Fibroblast of skin of scalp (primary cell): ENCODE measurements around the gene ARHGAP40.
"Not testable (repeated sequence)": the region's sequence is repeated elsewhere in the genome, so short reads cannot be mapped to it uniquely, and the experiment has no call there.

Experiments used
- DNase-seq: peaks from one replicate; pipeline ENCODE4 v3.0.0-alpha.2; 2013

ARHGAP40 gene

DNA sequence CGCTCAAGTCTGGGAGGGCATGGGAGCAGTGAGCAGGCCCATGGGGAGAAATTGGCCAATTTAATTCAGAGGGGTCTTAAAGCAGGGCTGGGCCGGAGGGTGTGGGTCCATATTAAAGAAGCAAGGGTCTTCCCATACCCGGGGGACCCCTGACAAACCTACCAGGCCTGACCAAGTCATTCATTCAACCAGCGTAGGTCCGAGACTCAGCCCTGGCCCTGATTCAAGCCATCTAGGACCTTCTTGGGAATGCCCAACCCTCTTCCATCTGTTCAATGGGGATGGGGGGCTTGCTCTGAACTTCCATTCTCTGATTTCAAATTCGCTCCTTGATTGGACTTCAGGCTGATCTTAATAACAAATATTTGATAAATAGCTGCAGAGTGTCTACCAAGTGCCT is 13.3 kb upstream of the ARHGAP40 start:
- no peak for DNase-seq

DNA sequence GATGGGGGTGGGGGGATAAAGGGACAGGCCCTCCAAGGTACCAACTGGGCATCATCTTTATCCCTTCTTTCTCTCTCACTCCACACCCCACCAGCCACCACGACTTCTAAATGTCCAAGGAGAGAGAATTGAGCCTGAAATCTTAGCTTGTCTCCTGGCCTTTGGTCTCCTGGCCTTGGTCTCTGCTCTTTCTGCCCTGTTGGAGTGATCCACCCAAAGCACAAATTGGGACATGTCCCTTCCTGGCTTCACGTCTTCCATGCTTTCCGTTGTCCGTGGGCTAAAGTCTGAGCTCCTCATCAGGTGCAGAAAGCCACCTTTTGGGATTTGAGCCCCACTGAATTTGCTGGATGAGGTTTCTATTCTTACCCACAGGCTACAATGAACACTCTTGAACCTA is 12.3 kb upstream of the ARHGAP40 start:
- no peak for DNase-seq

DNA sequence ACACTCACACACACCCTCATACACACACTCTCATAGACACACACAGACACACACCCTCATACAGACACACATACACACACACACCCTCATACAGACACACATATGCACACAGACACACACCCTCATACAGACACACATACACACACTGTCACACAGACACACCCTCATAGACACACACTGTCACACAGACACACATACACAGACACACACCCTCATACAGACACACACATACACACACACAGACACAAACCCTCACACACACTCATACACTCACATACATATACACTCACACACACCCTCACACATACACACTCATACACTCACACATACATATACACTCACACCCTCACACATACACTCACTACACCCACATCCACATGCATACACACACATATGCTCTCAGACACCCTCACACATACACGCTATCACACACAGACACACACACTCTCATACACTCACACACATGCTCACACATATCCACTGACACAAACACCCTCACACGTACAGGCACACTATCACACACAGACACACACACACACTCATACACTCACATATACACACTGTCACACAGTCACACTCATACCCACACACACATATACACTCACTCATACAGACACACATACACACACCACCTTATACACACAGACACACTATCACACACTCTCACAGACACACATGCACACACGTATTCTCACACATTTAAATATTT is 11.5 kb upstream of the ARHGAP40 start:
- DNase-seq: no peak

DNA sequence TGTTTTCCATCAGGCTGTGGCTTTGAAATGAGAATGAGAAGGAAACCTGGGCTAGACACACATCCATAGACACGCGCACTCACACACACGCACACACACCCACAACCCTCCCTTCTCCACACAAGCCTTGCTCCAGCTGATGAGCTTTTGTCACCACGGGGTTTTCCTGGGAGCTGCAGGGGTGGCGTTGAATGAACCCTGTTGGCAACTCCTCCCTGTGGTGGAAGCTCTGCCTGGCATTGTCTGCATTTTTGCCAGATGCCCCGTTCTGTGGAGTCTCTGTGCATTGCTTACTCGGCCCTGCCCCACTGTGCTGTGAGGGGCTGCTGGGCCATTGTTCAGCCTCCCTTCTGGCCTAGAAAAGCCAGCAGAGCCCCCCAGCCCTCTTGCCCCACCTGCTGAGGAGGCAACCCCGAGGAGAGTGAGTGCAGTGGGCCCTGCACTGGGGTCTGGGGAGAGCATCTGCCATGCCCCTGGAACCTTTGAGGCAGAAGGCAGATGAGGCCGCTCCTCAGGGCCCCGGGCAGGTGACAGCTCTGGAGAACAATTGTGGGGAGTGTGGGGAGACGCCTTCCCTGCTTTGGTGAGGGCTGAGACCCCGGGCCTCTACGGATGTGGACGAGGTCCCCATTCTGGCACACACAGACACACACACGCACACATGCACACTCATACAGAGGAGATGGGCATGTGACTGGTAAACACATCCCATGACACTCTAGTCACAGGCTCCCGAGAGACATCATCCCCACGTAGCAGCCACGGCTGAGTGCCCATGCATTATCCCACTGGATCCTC is 10.7 kb upstream of the ARHGAP40 start:
- no peak for DNase-seq

DNA sequence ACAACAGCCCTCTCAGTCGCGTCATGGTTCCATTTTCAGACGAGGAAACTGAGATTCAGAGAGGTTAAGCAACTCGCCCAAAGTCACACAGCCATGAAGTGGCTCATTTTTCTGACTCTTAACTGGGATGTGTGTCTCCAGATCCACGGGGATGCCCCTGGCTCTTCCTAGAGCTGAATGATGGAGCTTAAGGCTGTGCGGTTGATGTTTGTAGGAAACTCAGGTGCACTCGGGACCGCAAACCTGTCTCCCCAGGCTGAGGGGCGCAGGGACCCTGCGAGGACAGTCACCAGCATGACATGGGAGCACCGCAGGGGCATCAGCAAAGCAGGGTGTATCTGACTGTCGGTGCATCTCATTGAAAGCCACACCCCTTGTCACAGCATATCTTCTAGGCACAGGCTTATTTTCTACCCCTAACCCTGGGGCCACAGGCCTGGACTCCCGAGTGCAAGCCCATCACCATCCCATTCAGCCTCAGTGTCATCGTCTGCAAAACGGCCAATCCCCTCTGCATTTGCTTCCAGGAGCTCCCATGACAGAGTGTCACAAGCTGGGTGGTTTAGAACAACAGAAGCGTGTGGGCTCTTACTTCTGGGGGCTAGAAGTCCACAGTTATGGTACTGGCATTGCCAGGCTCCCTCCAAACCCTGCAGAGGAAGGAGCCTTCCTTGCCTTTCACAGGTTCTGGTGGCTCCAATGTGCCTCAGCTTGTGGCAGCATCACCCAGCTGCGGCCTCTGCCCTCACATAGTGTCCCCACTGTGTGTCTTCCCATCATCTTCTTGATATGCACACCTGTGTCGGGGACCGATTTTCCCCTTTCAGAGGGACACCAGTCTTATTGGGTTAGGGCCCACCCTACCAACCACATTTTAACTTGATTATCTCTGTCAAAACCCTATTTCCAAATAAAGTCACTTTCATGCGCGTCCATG is 9.9 kb upstream of the ARHGAP40 start:
- no peak for DNase-seq

DNA sequence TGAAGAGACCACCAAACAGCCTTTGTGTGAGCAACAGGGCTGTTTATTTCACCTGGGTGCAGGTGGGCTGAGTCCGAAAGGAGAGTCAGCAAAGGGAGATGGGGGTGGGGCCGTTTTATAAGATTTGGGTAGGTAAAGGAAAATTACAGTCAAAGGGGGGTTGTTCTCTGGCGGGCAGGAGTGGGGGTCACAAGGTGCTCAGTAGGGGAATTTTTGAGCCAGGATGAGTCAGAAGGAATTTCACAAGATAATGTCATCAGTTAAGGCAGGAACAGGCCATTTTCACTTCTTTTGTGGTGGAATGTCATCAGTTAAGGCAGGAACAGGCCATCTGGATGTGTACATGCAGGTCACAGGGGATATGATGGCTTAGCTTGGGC is 9.2 kb upstream of the ARHGAP40 start:
- DNase-seq: not testable (repeated sequence)

DNA sequence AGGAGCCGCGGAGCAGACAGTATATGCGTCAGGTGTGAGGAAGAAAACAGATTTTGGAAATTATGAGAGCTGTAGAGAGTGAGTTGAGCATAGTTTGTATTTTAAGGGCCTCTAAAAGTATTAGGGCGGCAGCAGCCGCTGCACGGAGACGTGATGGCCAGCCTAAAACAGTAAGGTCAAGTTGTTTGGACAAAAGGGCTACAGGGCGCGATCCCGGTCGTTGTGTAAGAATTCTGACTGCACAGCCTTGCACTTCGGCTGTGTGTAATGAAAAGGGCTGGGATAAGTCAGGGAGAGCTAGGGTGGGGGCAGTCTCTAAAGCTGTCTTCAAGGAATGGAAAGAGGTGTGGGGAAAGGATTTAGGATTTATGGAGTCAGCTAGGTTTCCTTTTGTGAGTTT is 7.3 kb upstream of the ARHGAP40 start:
- DNase-seq: not testable (repeated sequence)

DNA sequence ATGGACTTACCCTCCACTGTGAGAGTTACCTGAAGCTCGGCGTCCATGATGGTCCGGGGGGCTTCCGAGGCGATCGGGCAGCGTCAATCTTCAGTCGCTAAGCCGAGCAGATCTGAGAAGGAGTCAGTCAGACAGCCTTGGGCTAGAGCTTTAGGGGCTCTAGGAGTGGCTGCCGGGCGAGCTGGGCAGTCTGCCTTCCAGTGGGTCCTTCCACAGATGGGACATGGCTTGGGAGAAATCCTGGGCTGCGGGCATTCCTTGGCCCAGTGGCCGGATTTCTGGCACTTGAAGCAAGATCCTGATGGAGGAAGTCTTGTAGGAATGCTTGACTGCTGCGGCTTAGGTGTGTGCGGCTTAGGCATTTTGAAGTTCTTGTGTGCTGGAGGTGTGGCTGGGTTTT is 5.7 kb upstream of the ARHGAP40 start:
- not testable (repeated sequence) for DNase-seq

DNA sequence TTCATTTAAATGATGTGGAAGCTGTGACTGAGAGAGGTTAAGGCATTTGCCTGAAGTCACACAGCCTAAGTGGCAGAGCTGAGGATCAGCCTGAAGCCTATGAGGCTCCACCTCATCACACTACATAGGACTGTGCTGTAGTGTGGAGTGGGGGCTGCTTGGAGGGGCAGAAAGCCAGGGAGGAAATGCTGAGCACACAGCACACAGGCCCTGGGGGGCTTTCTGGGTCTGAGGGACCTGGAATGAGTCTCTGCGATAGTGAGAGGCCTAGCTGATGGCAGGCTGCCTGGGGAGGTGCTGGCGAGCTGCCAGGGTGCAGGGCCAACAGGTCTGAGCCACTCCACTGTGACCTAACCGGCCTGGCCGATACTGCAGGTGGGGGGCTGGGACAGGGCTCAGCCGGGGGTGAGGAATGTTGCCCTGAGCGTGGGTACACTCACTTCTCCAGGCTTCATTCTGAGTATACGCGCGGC is 2.2 kb upstream of the ARHGAP40 start:
- no peak for DNase-seq

DNA sequence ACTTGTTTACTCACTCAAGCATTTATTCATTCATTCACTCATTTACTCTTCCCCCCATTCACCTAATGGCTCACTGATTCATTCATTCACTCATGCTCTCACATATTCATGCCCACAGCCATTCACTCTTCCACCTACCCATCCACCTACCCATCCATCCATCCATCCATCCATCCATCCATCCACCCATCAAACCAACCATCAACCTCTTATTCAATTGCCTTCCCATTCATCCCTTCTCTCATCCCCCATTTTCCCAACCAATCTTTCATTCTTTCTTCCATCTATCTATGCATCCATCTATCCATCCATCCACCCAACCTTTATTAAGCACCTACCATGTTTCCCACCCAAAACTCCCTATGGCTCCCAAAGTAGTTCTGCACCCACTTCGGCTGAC is 1.6 kb upstream of the ARHGAP40 start:
- no peak for DNase-seq

DNA sequence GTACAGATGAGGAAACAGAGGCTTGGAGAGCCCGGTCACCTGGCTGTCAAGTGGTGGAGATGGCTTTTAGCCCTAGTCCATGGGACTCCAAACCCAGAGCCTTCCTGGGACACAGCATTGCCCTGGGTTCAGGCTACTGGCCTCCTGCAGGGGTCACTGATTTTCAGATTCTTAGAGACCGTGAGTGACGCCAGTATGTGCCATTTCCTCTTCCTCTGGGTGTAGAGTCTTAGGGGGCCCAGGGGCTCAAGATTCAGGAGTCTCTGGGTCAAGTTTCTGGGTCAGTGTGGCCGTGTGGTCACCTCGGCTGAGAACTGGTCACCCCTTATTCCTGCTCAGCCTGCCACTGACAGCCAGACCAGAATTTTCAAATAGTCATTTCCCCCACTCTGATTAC is 574 bp downstream of the ARHGAP40 start:
- DNase-seq: no peak

DNA sequence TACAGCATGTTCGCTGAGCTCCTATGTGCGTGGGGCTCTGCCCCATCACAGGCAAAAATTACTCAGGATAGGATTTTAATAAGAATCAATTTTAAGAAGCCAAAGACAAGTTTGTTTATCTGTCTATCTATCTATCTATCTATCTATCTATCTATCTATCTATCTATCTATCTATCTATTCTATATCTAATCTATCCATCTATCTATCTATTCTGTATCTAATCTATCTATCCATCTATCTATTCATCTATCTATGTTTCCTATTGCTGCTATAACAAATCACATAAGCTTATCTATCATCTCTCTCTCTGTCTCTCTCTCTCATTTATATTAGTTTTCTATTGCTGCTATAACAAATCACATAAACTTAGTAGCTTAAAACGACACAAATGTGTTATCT is 1.7 kb downstream of the ARHGAP40 start:
- DNase-seq: no peak

DNA sequence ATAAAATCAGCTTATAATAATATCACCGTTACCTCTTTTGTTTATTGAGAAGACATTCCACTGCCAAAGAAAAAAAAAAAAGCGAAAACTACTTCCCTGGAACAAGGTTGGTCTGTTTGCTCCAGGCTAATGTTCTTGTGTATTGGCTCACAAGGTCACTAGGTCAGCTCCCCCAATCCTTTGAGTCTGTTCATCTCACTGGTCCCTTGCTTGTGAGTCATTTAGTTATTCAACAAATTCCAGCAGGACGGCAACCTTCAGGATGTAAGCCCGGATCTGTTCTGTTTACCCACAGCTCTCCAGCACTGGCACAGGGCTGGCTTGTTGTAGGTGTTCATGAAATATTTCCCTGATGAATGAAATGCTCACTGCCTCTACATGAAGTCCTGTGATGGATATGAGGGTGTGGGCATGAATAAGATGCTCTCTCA is 3.3 kb downstream of the ARHGAP40 start:
- no peak for DNase-seq

DNA sequence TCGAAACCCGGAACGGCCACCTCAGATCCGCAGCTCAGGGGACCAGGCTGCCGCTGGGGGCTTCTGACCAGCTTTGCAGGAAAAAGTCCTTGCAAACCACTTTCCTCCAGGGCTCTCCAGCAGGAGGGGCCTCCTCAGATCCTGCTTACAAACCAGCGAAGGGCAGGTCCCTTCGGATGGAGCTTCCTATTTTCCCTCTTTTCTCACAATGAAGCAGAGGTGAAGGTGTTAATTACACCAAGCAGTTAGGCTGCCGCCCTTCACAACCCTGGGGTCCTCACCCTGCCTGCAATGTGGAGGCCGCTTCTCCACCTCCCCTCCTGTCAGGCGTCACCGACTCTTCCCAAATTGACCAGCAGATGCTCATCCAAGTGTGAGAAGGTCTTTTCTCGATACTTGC is 5.7 kb downstream of the ARHGAP40 start:
- DNase-seq: no peak

DNA sequence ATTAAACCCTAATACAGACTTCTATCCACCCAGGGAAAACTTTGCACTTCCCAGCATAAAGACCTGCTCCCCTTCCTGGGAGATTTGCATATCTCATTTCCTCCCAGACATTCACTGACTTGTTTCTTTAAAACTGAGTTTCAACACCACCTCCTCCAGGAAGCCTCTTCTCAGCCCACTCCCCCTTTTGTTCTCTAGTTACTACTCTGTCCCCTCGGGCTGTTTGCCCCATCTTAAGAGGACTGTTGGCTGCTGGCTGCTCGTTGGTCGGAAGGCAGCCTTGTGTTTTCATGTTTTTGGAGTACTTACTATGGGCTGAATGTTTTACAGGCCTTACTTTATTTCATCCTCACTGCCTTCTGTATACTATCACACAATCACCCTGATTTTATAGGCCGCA is 6.6 kb downstream of the ARHGAP40 start:
- DNase-seq: no peak

DNA sequence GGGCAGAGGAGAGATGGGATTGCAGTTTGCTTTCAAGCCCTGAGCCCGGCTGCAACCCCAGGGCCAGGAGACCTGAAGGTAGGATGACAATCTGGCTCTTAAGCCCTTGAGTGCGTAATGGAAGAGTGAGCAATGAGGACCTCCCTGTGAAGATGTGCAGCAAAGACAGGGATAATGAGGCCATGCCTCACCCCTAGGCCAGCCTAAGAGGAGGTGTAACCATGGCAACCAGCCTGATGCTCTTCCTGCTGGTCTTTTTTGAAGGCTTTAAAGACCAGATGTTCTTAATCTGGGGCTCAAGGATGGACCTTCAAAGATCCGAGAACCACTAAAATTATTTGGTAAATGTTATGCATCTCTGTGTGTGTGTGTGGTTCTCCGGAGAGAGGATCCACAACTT is 8.2 kb downstream of the ARHGAP40 start:
- DNase-seq: no peak

DNA sequence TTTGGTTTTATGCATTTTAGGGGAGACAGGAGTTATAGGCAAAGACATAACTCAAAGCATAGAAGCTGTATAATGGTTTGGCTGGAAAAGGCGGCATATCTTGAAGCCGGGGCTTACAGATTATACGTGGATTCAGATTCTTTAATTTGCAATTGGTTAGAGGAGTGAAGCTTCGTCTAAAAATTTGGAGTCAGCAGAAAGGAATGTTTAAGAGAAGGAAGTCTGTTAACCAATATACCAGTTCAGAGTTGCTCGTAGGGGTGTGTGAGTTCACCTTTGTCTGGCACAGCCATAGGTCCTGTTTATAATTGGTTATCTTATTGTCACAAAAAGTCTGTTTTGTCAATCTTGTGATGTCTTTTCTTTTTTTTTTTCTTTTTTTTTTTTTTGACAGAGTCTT is 8.9 kb downstream of the ARHGAP40 start:
- no peak for DNase-seq

DNA sequence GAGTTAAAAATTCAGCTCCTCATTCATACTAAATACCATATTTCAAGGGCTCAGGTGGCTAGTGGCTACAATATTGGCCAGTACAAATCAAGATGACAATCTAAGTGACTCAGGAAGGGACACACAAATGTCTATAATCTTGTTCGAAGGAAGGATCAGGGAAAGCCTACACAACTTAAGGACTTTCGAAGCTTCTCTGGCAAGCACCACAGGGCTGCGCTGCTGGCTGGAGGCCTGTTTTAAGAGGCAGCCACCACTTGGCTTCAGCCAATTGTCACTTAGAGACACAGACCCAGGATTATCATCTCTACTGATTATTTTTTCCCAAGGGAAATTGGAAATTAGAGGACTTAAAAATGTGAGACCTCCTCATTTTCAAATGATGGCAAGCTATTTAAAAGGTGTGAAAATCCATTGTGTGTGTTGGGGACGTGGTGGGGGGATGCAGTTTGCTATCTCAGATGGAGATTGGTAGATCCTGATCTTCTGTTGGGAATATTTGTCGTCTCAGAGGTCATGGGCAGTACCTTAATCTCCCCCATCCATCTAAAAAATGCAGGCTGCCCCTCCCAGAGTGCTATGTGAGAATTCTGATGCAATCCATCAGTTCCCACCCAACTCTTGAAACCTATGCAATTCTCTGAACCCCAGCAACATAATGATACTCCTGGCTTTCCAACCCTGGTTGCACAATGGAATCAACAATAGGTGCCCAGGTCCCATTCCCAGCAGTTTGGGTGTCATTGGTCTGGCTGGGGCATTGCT is 11.3 kb downstream of the ARHGAP40 start:
- no peak for DNase-seq

DNA sequence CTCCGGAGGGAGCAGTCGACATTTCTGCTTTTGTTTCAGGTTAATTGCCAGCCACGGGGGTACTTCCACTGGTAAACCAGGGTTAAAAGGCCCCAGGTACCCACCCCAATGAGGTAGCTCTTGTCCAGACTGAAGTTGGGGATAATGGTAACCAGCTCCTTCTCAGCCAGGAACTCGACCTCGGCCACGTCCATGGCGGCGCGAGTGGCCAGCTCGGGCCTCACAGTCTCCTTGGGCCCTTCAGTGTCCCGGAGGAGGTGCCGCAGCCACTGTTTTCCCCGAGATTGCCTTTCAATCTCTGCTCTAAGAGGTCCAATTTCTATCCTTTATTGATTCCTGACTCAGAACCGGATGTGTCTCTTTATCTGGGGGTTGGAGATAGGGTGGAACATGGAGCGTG is 13.7 kb downstream of the ARHGAP40 start:
- DNase-seq: no peak

DNA sequence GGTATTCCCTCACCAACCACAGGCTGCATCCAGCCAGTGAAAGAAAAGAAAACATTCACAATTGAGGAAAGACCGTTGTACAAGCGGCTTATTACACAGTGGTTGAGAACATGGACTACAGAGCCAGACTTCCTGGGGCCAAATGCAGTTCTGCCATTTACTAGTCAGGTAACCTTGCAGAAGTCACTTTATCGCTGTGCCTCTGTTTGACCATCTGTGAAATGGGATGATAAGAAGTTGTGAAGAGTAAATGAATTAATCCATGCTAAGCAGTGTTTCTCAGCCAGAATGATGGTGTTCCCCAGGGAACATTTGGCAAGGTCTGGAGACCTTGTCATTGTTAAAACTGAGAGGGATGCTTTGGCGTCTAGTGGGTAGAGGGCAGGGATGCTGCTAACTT is 14.8 kb downstream of the ARHGAP40 start:
- DNase-seq: no peak

DNA sequence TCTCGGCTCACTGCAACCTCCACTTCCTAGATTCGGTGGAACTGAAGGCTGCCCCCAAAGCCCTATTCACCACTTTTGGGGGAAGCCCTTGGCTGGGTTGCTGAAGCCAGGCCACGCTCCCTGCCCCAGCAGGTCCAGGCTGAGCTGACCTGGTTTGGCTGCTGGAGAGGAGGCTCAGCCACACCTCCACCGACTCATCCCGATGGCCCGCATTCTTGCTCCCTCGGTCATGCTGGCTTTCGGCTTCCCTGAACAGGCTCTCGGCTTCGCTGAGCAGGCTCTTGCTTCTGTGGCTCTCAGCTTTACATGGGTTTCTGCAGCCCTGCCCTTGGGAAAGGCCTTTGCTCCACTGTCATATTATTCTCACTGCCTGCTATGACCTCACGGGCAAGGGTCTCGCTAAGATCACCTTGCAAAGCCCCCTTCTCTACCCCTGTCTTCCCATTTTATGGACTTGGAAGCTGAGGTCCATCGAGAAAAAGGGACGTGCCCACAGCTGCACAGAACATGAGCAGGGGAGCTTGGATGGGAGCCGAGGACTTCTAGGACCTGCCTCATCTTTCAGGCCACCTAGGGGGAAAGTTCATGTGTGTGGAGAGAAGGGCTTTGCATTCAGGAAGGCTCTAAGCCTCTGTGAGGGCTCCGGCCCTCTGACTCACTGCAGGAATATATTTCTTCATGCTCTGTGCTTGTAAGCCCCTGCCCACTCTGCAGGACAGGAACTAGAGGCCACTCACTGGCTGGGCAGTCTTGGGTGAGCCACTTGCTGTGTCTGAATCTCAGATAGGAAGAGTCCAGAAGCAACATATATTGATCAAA is 15.6 kb downstream of the ARHGAP40 start:
- DNase-seq: peak; percentile 12
